Activated CD4-positive, alpha-beta memory T cell treated with anti-CD3 and anti-CD28 coated beads, Interleukin-2, amount 10 ng/mL, durations not matched to agents 7 days and 5 days (primary cell): ENCODE data around the gene HAUS7. TPM values are rescaled to one million over a fixed set of nuclear protein-coding genes. Genes with fewer than 3 reads are reported as not detected.

Experiments
- CTCF ChIA-PET: fragments of 350-600 bp; sonication (Branson Sonifier 250); formaldehyde crosslinking; loops from one replicate; lab custom pipeline; 2021; ENCODE audit warnings: antibody characterized with exemption, inconsistent platforms; lab: Charles Lee
- POLR2A ChIA-PET: fragments of 350-600 bp; sonication (Branson Sonifier 250); formaldehyde crosslinking; loops from one replicate; lab custom pipeline; 2021; ENCODE audit warnings: antibody characterized with exemption; lab: Charles Lee
- DNase-seq: peaks from one replicate; pipeline ENCODE4 v3.0.0-alpha.2; 2020
- H3K27ac Mint-ChIP-seq: one replicate; pipeline ENCODE4 v1.8.0; 2021; ENCODE audit warnings: mild to moderate bottlenecking, mixed read lengths
- H3K27me3 Mint-ChIP-seq: one replicate; pipeline ENCODE4 v1.8.0; 2021; ENCODE audit warnings: mixed read lengths
- H3K36me3 Mint-ChIP-seq: one replicate; pipeline ENCODE4 v1.8.0; 2021; ENCODE audit warnings: low read depth, mixed read lengths
- H3K4me1 Mint-ChIP-seq: one replicate; pipeline ENCODE4 v1.8.0; 2021; ENCODE audit warnings: mixed read lengths
- H3K4me3 Mint-ChIP-seq: one replicate; pipeline ENCODE4 v1.8.0; 2021; ENCODE audit warnings: mild to moderate bottlenecking, mixed read lengths
- H3K9me3 Mint-ChIP-seq: one replicate; pipeline ENCODE4 v1.8.0; 2021; ENCODE audit warnings: mixed read lengths
- total RNA-seq, 2 experiments: library from RNA; stranded (reverse); gene quantifications; one replicate each; pipeline ENCODE4 v1.2.3, GENCODE V29; 2021

HAUS7 gene
- total RNA-seq, 2 experiments from 2014 or later = 33.8 to 40.5 TPM

- peaks cover 5% of the 10 kb centered on the region for H3K27me3 Mint-ChIP-seq
- no peaks in the 10 kb centered on the region for H3K36me3 Mint-ChIP-seq
- H3K27ac Mint-ChIP-seq = no peak overlapping the region
- no peaks in the 10 kb centered on the region for H3K9me3 Mint-ChIP-seq
- CTCF ChIA-PET = no interaction called here
- no peak overlapping the region for H3K4me3 Mint-ChIP-seq
- no peaks in the 10 kb centered on the region for H3K4me1 Mint-ChIP-seq
- POLR2A ChIA-PET = no interaction called here
- no peak for DNase-seq
Observed at GRCh38 chrX:153443476-153444332, 26.7 kb downstream of the HAUS7 start.

GRCh38 chrX:153442463-153442862, 27.9 kb downstream of the HAUS7 start:
- ChIA-PET POLR2A (no interaction called here), CTCF (no interaction called here)
- Mint-ChIP-seq H3K9me3 (no peaks in the 10 kb centered on the region), H3K4me3 (no peak overlapping the region), H3K36me3 (no peaks in the 10 kb centered on the region), H3K27me3 (peaks cover 10% of the 10 kb centered on the region), H3K4me1 (no peaks in the 10 kb centered on the region), H3K27ac (no peak overlapping the region)
- DNase-seq = no peak

- POLR2A ChIA-PET = no interaction called here
- Mint-ChIP-seq H3K27ac (no peak overlapping the region), H3K36me3 (no peaks in the 10 kb centered on the region), H3K27me3 (peaks cover 10% of the 10 kb centered on the region), H3K4me1 (no peaks in the 10 kb centered on the region), H3K9me3 (no peaks in the 10 kb centered on the region), H3K4me3 (no peak overlapping the region)
- no peak for DNase-seq
- CTCF ChIA-PET = no interaction called here
Observed at GRCh38 chrX:153441981-153442380, 28.4 kb downstream of the HAUS7 start.

- ChIA-PET POLR2A (no interaction called here), CTCF (interaction anchor here (1.0 to 1.1 kb wide), 2 partner anchors 30 to 158 kb away, joined by 3 read pairs; partner anchors contain the start of gene HAUS7)
- no peak overlapping the region for H3K4me3 Mint-ChIP-seq
- no peaks in the 10 kb centered on the region for H3K36me3 Mint-ChIP-seq
- DNase-seq = no peak
- H3K4me1 Mint-ChIP-seq = no peaks in the 10 kb centered on the region
- no peaks in the 10 kb centered on the region for H3K9me3 Mint-ChIP-seq
- H3K27me3 Mint-ChIP-seq = peaks cover 12% of the 10 kb centered on the region
- no peak overlapping the region for H3K27ac Mint-ChIP-seq
Observed at GRCh38 chrX:153441296-153441695, 29.1 kb downstream of the HAUS7 start.

GRCh38 chrX:153440556-153441135, 29.7 kb downstream of the HAUS7 start:
- peaks cover 12% of the 10 kb centered on the region for H3K27me3 Mint-ChIP-seq
- ChIA-PET POLR2A (no interaction called here), CTCF (interaction anchor here (1.0 to 1.1 kb wide), 2 partner anchors 30 to 159 kb away, joined by 3 read pairs; partner anchors contain the start of gene HAUS7)
- no peaks in the 10 kb centered on the region for H3K9me3 Mint-ChIP-seq
- no peak overlapping the region for H3K4me3 Mint-ChIP-seq
- DNase-seq = no peak
- no peaks in the 10 kb centered on the region for H3K36me3 Mint-ChIP-seq
- no peak overlapping the region for H3K27ac Mint-ChIP-seq
- no peaks in the 10 kb centered on the region for H3K4me1 Mint-ChIP-seq

- H3K4me3 Mint-ChIP-seq = no peak overlapping the region
- H3K27me3 Mint-ChIP-seq = peaks cover 12% of the 10 kb centered on the region
- ChIA-PET POLR2A (no interaction called here), CTCF (no interaction called here)
- H3K27ac Mint-ChIP-seq = no peak overlapping the region
- H3K9me3 Mint-ChIP-seq = no peaks in the 10 kb centered on the region
- no peaks in the 10 kb centered on the region for H3K36me3 Mint-ChIP-seq
- no peaks in the 10 kb centered on the region for H3K4me1 Mint-ChIP-seq
- DNase-seq = no peak
Observed at GRCh38 chrX:153439977-153440376, 30.4 kb downstream of the HAUS7 start.

- POLR2A ChIA-PET = no interaction called here
- Mint-ChIP-seq H3K4me3 (no peak overlapping the region), H3K9me3 (no peaks in the 10 kb centered on the region), H3K36me3 (no peaks in the 10 kb centered on the region), H3K27me3 (peaks cover 12% of the 10 kb centered on the region), H3K4me1 (no peaks in the 10 kb centered on the region), H3K27ac (no peak overlapping the region)
- DNase-seq = no peak
- CTCF ChIA-PET = interaction anchor here (0.5 to 1.7 kb wide), 2 partner anchors 32 to 65 kb away, joined by 6 to 9 read pairs; partner anchors contain the start of gene HAUS7
Observed at GRCh38 chrX:153438532-153438931, 31.8 kb downstream of the HAUS7 start.

- Mint-ChIP-seq H3K4me3 (no peak overlapping the region), H3K36me3 (no peaks in the 10 kb centered on the region), H3K27ac (no peak overlapping the region), H3K4me1 (no peaks in the 10 kb centered on the region), H3K27me3 (peaks cover 12% of the 10 kb centered on the region), H3K9me3 (no peaks in the 10 kb centered on the region)
- ChIA-PET POLR2A (no interaction called here), CTCF (no interaction called here)
- DNase-seq = no peak
Observed at GRCh38 chrX:153435845-153436244, 34.5 kb downstream of the HAUS7 start.

GRCh38 chrX:153434801-153435200, 35.6 kb downstream of the HAUS7 start:
- CTCF ChIA-PET = no interaction called here
- POLR2A ChIA-PET = no interaction called here
- peaks cover 9% of the 10 kb centered on the region for H3K27me3 Mint-ChIP-seq
- H3K9me3 Mint-ChIP-seq = no peaks in the 10 kb centered on the region
- H3K4me1 Mint-ChIP-seq = no peaks in the 10 kb centered on the region
- H3K4me3 Mint-ChIP-seq = no peak overlapping the region
- DNase-seq = no peak
- H3K36me3 Mint-ChIP-seq = no peaks in the 10 kb centered on the region
- H3K27ac Mint-ChIP-seq = no peak overlapping the region

GRCh38 chrX:153433781-153434285, 36.5 kb downstream of the HAUS7 start:
- no peak overlapping the region for H3K27ac Mint-ChIP-seq
- POLR2A ChIA-PET = no interaction called here
- CTCF ChIA-PET = interaction anchor here (0.8 kb wide), 1 partner anchor 20 kb away, joined by 3 read pairs; no protein-coding TSS in a partner anchor
- H3K9me3 Mint-ChIP-seq = no peaks in the 10 kb centered on the region
- peaks cover 8% of the 10 kb centered on the region for H3K27me3 Mint-ChIP-seq
- no peaks in the 10 kb centered on the region for H3K36me3 Mint-ChIP-seq
- DNase-seq = no peak
- H3K4me3 Mint-ChIP-seq = no peak overlapping the region
- H3K4me1 Mint-ChIP-seq = no peaks in the 10 kb centered on the region

GRCh38 chrX:153433161-153433680, 37.2 kb downstream of the HAUS7 start:
- CTCF ChIA-PET = interaction anchor here (0.8 kb wide), 1 partner anchor 20 kb away, joined by 3 read pairs; no protein-coding TSS in a partner anchor
- H3K27ac Mint-ChIP-seq = no peak overlapping the region
- no peak for DNase-seq
- H3K27me3 Mint-ChIP-seq = peaks cover 2% of the 10 kb centered on the region
- H3K9me3 Mint-ChIP-seq = no peaks in the 10 kb centered on the region
- H3K4me1 Mint-ChIP-seq = no peaks in the 10 kb centered on the region
- no peak overlapping the region for H3K4me3 Mint-ChIP-seq
- no peaks in the 10 kb centered on the region for H3K36me3 Mint-ChIP-seq
- POLR2A ChIA-PET = no interaction called here

GRCh38 chrX:153430796-153431195, 39.6 kb downstream of the HAUS7 start:
- ChIA-PET CTCF (no interaction called here), POLR2A (no interaction called here)

GRCh38 chrX:153426204-153426603, 44.2 kb downstream of the HAUS7 start:
- no peak overlapping the region for H3K4me3 Mint-ChIP-seq
- ChIA-PET CTCF (no interaction called here), POLR2A (no interaction called here)
- no peaks in the 10 kb centered on the region for H3K4me1 Mint-ChIP-seq
- H3K27me3 Mint-ChIP-seq = no peaks in the 10 kb centered on the region
- no peaks in the 10 kb centered on the region for H3K36me3 Mint-ChIP-seq
- DNase-seq = no peak
- H3K27ac Mint-ChIP-seq = no peak overlapping the region
- no peaks in the 10 kb centered on the region for H3K9me3 Mint-ChIP-seq

More at GRCh38 chrX:153430796-153431195, 39.6 kb downstream of the HAUS7 start:
- H3K4me3 Mint-ChIP-seq = no peak overlapping the region
- H3K27ac Mint-ChIP-seq = no peak overlapping the region
- no peaks in the 10 kb centered on the region for H3K4me1 Mint-ChIP-seq
- DNase-seq = no peak
- no peaks in the 10 kb centered on the region for H3K27me3 Mint-ChIP-seq
- no peaks in the 10 kb centered on the region for H3K36me3 Mint-ChIP-seq
- no peaks in the 10 kb centered on the region for H3K9me3 Mint-ChIP-seq
